Embryonic facial prominence (tissue), 1 donor: ENCODE results near the gene LMBRD2.
"Not testable (repeated sequence)": the region's sequence is repeated elsewhere in the genome, so short reads cannot be mapped to it uniquely, and the experiment has no call there.

Experiments
- DNase-seq: peaks from one replicate; pipeline ENCODE4 v3.0.0-alpha.2; 2016; ENCODE audit errors: extremely low spot score

Gene LMBRD2

DNA sequence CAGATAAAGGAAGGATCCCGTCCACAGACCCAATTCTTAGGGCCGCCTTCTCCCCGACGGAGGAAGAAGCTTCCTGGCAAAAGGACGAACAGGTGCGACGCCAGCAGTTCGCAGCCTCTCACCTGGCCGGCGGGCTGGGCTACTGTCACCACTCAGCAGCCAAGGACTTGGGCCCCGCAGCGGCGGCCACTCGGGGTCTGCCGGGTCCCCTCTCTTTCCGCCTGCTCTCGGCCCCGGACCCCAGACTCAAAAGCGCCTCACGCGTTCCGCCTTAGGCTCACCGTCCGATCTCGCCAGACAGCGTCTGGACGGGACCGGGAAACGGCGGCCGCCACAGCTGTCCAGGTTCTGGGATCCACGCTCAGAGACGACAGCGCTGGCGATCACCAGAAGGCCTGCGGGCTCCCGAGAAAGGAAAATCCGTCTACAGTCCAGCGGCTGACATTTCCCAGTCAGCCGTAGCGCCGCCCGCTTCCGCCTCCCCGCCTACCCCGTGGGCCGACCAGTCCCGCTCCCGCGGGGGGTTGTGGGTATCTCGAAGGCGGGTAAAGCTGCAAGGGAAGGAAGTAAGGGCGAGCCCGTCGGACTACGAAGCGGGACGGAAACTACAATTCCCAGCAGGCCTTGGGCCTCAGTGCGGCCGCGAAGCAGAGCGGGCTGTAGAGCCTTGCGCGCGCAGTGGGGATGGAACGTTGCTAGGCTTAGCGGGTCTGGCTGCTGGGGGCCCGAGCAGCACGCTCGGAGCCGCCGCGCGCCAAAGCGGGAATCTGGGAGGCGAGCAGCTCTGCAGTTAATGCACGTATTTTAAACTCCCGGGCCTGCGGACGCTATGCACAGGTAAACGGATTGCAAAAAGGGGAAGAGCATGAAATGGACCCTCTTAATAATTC, at the start of gene LMBRD2, which contains the start of gene SKP2:
Gene LMBRD2, minus strand, starts transcription at position 454 of the 890 bp plus-strand sequence. CDS start 8,538 bp downstream, outside the sequence.
Gene SKP2, plus strand, starts transcription at position 678 of the 890 bp plus-strand sequence. Its CDS starts 152 bp downstream, at position 830.
- DNase-seq, result peak; percentile 98

- no peak for DNase-seq
Measured at GRCh38 chr5:36200513-36200912, 48.8 kb upstream of the LMBRD2 start.

GRCh38 chr5:36199620-36200019, 47.9 kb upstream of the LMBRD2 start:
- no peak for DNase-seq

DNA sequence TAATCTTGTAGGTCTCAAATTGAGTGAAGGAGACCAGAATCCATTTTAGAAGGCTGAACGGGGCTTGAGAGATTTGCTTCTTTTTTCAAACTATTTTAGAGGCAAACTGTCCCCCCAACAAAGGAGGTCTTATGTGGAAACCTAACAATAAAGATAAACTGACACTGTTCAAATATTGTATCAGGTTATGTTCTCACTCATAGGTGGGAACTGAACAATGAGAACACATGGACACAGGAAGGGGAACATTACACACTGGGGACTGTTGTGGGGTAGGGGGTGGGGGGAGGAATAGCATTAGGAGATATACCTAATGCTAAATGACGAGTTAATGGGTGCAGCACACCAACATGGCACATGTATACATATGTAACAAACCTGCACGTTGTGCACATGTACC, 47.1 kb upstream of the LMBRD2 start:
- DNase-seq, result not testable (repeated sequence)

DNA sequence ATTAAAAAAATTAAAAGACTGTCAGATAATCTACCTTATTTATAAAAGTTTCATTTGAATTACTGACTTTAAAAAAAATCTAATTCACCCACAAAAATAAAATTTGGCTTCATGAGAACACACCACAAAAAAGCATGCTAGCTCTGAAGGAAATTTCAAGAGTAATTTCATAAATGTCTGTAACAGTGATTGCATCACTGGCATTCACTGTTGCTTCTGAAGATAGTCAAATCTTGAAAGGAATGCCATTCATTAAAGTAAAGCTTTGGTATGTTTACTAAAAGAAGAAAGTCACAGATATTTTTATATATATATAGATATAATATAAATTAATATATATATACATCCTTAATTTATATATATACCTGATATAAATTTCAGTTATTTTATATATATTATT, 46.6 kb upstream of the LMBRD2 start:
- DNase-seq, result no peak

DNA sequence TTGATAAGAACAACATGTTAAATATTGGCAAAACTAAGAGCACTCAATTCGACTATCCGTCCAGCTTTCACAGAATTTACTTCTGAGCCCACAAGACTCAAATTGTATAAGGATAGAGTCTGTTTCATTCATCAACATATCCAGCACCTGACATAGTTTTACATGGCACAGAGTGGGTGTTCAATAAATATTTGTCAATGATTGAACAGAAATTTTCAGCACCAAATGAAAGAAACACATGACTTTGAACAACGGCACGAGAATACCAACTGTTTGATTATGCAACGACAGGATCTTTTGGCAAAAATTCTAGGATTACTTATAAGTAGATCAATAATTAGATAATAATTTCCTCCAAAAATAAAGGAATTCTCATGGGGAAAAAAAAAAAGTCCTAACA, 42.1 kb upstream of the LMBRD2 start:
- no peak for DNase-seq

GRCh38 chr5:36184408-36184807, 32.7 kb upstream of the LMBRD2 start:
- DNase-seq, result not testable (repeated sequence)

- no peak for DNase-seq
Measured at GRCh38 chr5:36181774-36182173, 30.1 kb upstream of the LMBRD2 start.

DNA sequence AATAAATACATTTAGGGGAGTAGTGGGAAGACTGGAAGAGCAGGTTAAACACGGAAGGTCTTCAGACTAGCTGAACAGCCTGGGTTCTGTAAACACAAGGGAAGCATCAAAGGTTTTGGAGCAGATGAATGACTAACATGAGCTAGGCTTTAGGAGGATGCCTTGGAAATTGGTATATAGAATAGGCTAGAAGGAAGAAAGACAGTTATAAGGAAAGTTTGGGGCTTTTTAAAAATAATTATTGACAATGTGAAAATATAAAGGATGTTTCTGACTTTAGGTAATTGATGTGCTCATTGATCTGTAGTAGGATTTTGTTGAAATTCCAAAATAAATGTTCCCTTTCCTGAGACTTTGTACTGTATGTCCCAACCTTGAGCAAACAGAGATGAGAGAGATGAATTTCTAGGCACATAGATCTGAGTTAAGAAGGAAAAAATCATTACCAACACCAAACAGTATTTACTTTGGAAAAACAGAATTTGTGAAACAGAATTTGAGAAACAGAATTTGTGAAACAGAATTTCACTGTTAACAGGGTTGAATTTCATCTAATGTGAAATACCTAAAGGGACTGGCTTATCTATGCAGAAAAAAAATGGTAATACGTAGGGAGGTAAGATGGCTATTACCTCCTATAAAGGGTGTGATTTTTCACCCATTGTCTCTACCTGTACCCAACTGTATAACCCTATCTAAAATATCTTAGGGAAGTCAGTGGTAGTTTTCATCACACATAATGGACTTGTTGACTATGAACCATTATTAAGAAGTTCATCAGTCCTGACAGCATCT, 29.1 kb upstream of the LMBRD2 start:
- DNase-seq, result no peak

DNA sequence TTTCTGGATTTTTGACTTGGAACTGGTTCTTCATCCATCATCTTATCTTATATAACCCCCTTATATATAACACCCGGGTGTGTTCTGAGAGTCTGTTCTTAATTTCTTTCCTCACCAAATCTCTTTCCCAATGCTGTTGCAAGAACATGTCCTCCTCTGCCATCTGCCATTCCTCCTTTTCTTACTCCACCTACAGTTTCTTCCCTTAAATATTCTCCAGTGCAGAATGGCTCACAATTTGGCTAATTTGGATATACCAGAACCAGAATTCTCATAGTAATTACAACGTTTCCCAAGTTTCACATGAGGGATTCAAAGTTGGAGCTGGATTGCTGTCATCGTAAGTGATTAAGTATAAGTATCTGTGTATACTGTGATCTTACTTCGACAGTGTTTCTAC, 28.3 kb upstream of the LMBRD2 start:
- no peak for DNase-seq

DNA sequence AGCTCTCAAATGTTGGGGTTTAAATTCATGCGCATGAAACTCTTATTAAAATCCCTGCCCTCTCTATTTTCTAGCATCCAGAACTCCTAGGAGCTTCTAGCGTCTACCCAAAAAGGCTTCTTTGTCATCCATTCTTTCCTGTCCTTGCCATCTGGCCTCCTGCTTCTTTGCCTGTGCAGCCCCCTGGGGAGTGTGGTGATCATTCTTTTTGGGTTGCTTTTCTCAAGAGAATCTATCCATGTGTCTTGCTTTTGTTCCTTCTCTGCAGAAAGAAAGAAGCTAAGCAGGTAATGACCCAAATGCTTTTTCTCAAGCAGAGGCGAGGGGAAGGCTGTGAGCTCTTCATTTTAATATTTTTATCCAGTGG, 26.8 kb upstream of the LMBRD2 start:
- DNase-seq, result no peak

DNA sequence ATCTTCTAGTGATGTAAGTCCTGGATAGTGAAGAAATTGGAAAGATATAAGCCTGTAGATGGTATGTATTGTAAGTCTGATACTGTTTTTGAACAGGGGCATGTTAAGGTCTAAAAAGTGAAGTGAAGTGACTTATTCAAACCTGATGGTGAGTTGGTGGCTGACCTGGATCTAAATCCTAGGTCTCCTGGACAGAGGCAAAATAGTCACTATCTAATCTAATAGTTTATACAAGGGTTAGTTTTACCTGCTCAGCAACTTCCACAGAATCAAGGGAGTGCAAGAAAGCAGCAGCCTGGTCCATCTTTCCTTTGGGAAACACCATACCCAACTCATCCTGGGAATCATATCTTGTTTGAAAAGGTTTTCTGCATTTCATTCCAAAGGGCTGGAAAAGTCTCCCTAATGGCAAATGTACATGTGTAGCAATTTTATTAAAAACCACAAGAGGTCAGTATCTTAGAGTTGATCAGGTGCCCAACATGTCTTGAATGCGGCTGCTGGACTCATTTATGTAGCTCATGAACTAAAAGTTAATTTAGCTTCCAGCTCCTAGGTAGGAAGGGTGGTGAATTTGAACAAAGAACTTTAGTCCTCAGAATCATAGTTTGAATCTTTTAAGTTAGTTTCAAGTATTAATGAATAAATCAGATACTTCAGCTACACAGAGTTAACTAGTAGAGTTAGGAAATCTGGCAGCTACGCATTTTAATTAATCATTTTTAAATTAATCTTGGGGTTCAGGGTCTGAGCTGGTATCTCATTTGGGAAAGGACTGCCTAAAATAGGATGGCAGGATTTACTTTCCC, 26.2 kb upstream of the LMBRD2 start:
- no peak for DNase-seq

GRCh38 chr5:36177154-36177553, 25.5 kb upstream of the LMBRD2 start:
- no peak for DNase-seq

DNA sequence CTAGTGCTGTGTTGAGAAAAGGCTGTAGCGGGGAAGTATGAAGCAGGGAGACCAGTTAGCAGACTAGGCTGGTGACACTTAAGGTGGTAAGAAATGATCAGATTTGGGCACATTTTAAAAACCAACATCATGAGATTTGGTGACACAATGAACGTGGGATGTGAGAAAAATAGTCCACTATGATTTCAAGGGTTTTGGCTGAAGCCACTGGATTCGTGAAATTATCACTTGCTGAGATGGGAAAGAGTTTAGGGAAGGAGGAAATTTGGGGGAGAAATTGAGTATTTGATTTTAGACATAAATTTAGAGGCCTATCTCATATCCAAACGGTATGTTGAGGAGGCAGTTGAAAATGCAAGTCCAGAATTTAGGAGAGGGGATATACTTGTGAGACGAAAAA, 23.4 kb upstream of the LMBRD2 start:
- DNase-seq, result no peak

GRCh38 chr5:36174119-36174518, 22.4 kb upstream of the LMBRD2 start:
- DNase-seq, result no peak

DNA sequence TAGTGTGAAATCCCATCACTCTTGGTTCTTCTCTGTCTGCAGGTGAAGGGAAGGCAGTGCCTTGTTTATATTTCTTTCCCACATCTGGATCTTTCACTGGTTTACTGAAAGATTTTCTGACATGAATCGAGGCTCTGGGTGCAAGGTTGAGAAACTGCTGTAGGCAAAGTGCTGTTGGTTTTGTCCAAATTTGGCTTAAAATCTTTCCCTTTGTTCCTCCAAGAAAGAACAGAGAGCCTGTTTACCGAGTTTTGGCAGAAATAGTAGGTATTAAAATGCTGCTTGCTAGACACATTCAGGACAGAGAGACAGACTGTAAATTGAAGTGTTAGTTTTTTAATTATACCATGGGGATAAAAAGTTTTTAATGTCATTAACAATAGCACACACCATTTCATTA, 21.7 kb upstream of the LMBRD2 start:
- no peak for DNase-seq

GRCh38 chr5:36172599-36172998, 20.9 kb upstream of the LMBRD2 start:
- no peak for DNase-seq

DNA sequence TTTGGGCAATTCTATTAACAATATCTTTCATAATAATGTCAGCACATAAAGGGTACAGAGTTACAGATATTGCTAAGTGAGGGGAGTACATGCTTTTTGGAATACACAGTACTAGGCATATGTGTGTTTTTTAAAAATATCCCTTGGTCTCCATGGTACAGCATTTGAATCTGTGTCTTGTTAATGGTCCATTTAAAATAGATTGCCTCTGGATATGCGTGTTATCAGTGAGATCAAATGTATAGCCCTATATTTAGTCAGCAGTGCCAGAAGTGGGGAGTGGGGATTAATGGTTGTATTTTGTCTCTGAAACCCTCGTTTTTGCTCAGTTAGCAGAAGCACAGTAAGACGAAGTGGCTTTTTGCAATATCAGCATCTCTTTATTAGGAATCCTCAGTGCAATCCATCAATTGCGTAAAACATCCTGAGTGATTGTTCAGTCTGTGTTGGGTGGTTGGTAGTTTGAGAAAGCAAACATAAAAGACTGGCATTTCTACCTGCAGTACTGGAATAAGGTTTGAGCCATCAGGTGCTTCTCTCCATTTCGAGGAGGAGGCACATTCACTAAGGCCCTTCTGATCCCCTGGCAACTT, 19.2 kb upstream of the LMBRD2 start:
- no peak for DNase-seq

- no peak for DNase-seq
Measured at GRCh38 chr5:36168737-36169136, 17.1 kb upstream of the LMBRD2 start.

DNA sequence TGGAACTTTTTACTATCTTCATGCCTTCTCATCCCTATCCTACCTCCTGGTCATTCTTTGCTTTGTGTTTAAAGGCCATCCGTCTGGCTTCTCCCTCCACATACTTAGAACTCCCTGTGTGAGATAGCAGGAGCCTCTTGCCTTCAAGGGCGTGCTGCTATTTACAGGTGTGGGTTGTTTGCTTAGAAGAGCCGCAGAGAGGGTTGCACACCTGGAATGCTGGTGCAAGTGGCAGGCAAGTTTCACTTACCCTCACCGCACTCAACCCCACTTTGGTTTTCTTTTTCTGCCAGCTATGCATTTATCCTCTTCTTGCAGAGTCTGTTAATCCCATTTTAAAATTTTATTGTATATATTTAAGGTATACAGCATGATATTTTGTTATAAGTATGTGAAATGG, 12.8 kb upstream of the LMBRD2 start:
- DNase-seq, result no peak

DNA sequence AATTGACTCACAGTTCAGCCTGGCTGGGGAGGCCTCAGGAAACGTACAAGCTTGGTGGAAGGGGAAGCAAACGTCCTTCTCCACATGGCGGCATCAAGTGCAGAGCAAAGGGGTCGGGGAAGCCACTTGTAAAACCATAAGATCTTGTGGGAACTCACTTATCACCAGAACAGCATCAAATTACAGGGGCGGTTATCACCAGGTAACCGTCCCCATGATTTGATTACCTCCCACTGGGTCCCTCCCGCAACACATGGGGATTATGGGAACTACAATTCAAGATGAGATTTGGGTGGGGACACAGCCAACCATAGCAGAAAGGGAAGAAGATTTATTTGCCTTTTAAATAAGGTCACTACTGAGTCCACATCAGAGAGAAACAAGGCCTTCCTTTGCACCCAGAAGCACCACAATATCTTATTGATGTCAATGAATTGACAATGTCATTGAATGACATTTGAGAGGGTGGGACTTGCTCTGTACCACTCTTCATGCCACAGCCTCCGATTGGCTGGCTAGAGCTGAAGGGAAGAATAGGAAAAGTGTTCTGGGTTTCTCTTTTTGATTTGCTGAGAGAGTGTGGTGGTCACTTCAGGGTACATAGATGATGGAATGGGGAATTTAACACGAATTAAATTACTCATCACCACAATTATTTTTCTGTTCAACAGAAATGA, 11.3 kb upstream of the LMBRD2 start:
- DNase-seq, result no peak
